LNCAP (cell line): ENCODE measurements around the gene TMBIM1.

Source experiments
- TF ChIP-seq, protein P1 (sequence below): fragments of 450-650 bp; IDR thresholded peaks from 2 replicates; pipeline ENCODE4 v1.5.1; 2017; ENCODE audit warnings: mild to moderate bottlenecking

The TMBIM1 gene

DNA sequence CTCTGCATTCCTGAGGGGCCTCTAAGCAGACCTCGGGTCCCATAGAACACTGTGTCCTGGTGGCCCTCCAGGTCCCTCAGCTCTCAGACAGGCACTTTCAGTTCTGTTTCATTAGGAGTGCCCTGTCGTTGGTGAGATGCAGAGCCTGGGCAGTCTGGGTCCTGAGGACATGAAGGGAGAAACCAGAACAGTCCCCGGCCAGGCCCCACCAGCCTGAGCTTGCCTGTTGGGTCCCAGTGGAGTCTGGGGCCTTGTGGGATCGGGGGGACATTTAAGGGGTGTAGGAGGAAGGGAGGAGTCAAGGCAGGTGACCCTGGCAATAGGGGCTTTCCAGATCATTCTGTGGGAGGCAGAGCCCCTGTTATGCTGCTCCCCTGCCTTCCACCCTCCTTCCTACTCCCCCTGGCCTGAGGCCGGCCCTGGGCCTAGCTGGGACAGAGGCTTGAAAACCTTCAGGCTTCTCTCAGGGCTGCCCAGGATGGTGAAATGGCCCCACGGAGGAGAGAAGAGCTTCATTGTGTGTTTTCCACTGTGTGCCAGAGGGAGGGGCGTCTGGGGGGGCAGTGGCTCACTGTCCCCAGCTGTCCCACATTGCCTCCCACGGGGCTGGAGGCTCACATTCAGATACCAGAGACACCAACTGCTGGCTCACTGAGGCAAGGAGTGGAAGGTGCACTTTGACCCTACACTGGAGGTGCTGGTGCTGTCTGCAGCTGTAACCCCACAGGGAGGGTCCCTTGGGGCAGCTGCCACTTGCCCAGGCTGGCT is 37.7 kb upstream of the TMBIM1 start:
- TF ChIP-seq, protein P1, sequence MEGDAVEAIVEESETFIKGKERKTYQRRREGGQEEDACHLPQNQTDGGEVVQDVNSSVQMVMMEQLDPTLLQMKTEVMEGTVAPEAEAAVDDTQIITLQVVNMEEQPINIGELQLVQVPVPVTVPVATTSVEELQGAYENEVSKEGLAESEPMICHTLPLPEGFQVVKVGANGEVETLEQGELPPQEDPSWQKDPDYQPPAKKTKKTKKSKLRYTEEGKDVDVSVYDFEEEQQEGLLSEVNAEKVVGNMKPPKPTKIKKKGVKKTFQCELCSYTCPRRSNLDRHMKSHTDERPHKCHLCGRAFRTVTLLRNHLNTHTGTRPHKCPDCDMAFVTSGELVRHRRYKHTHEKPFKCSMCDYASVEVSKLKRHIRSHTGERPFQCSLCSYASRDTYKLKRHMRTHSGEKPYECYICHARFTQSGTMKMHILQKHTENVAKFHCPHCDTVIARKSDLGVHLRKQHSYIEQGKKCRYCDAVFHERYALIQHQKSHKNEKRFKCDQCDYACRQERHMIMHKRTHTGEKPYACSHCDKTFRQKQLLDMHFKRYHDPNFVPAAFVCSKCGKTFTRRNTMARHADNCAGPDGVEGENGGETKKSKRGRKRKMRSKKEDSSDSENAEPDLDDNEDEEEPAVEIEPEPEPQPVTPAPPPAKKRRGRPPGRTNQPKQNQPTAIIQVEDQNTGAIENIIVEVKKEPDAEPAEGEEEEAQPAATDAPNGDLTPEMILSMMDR = no peak

DNA sequence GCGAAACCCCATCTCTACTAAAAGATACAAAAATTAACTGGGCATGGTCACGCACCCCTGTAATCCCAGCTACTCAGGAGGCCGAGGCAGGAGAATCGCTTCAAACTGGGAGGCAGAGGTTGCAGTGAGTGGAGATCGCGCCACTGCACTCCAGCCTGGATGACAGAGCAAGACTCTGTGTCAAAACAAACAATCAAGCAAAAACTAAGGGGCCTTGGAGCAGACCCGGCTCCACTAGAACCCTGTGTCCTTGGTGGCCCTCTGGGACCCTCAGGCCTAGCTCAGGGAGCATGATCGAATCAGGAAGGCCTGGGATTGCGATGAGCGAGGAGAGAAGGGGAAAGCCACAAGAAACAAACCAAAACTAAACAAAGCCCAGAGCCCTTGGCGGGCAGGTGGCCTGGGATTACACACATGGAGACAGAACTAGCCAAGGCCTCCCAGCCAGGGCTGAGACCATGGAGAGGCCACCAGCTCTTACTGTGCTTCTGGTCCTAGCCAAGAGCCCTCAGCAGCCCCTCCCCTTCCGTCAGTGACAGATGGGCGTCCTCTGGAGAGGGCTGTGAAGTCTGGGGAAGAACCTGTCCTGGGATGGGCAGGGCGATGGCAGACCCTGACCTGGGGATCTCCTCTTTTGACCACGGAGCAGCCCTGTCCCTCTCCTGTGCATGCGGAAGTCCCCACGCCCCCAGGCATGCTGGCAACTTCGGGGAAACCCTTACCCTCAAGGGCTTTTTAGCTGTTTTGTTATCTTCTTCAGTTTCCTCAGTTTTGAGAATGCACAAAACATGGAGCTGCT is 36.9 kb upstream of the TMBIM1 start:
- TF ChIP-seq, protein P1 = no peak

DNA sequence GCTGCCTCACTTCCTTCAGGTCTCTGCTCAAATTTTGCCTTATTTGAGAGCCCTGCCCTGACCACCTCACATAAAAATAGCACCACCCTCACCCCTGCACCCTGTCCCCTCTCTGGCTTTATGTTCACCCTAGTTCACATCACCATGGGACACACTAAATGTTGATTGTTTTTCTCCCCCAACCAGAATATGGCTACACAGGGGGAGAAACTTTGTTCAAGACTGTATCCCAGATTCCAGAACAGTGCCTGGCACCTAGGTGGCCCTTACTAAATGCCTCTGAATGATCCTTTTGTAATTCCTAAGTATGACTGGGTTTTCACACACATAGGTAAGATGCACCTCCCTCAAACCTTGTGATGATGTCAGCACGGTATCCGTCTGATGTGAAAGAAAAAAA is 36.0 kb upstream of the TMBIM1 start:
- TF ChIP-seq, protein P1 = no peak

DNA sequence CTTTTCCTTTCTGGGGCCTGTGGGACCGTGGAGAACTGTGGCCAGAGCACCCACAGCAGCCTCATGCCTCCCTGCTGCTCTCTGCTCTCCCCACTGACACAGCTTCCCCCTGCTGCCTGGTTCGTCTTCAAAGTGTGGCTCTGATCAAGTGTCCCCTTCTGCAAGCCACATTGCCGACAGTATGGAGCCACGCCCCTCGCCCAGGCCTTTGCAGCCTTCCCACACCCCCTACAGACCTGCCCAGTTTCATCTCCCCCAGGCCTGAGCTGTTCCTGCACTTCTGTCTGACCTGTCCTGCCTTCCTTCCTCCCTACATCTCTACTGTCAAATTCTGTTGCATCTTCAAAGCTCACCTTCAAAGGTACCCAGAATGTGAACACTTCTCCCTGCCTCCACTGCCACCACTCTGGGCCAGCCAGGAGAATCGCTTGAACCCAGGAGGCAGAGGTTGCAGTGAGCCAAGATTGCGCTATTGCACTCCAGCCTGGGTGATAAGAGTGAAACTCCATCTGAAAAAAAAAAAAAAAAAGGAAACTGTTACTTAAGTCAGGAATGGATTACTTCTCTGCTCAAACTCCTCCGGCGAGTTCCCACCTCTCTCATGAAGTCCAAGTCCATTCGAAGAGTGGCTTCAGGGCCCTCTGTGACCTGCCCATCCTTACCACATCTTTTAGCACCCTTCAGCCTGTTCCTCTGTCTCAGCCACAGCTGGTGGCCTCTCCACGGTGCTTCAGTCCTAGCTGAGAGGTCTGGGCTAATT is 35.3 kb upstream of the TMBIM1 start:
- TF ChIP-seq, protein P1 = no peak

DNA sequence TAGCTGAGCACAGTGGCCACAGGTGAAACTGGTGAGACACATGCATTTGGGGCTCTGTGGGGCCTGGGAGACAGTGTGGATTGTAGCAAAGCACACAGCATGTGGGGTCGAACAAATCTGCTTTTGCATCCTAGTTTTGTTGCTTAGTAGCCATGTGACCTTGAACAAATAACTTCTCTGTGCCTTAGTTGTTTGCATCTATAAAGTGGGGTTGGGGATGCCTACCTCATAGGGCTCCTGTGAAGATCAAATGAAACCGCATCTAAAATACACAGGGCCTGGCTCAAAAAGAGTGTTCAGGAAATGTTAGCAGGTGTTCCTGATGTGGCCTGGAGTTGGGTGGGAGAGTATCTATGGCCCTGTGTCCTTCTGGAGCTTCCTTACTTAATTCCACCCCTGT is 34.0 kb upstream of the TMBIM1 start:
- TF ChIP-seq, protein P1 = no peak

DNA sequence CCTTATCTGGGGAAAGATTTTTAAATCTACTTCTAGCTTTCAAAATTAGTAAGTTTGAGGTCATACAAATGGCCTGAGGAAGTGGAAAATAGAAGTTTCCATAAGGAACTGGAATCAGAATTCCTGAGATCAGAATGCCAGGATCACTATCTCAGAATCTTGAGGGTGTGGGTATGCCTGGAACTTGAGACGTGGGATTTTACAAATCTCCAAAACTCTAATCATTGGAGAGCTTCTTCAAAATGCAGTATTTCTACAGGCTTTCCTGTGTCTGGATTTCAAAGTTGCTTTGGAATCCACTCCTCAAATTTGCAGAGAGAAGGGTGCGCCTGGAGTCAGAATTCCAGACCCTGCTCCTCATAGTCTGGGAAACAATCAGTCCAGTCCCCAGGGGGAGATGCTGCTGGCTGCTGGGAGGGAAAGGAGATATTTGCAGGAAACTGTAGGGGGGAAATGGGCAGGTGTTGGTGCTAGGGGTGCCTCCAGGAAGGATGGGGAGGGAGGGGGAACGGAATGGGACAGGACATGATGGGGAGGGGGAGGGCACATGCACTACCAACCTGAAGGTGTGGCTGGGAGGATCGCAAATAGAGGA is 33.4 kb upstream of the TMBIM1 start:
- TF ChIP-seq, protein P1 = no peak
